Stimulated activated CD8-positive, alpha-beta memory T cell treated with anti-CD3 and anti-CD28 coated beads, Interleukin-15, amount 100 ng/mL, for 48 hours (primary cell): ENCODE data around the gene ZBTB3.
"Not testable (repeated sequence)": the region's sequence is repeated elsewhere in the genome, so short reads cannot be mapped to it uniquely, and the experiment has no call there.

Experiments
- DNase-seq, 2 donors: peaks; one replicate each; pipeline ENCODE4 v3.0.0-alpha.2; 2020; ENCODE audit warnings: low read depth in 2 of 2

ZBTB3 gene

GRCh38 chr11:62716206-62716605 lies 37.8 kb downstream of the ZBTB3 start:
- no peak for DNase-seq

- DNase-seq: no peak
These were observed 38.5 kb downstream of the ZBTB3 start for GRCh38 chr11:62715150-62716130.

GRCh38 chr11:62713343-62713742 lies 40.6 kb downstream of the ZBTB3 start:
- no peak for DNase-seq

- DNase-seq: no peak
These were observed 41.1 kb downstream of the ZBTB3 start for GRCh38 chr11:62712861-62713260.

- DNase-seq: no peak
These were observed 41.6 kb downstream of the ZBTB3 start for GRCh38 chr11:62712276-62712812.

- no peak for DNase-seq
These were observed 44.0 kb downstream of the ZBTB3 start for GRCh38 chr11:62710001-62710345.

- DNase-seq: peak; percentile 92 to 94
These were observed 44.5 kb downstream of the ZBTB3 start for GRCh38 chr11:62709247-62710000.

- no peak for DNase-seq
These were observed 45.2 kb downstream of the ZBTB3 start for GRCh38 chr11:62708793-62709192.

GRCh38 chr11:62708392-62708791 lies 45.6 kb downstream of the ZBTB3 start:
- DNase-seq: no peak

- DNase-seq: no peak
These were observed 46.6 kb downstream of the ZBTB3 start, which contains the start of the genes BSCL2 and GNG3 for GRCh38 chr11:62707277-62707861. Gene BSCL2, minus strand, starts transcription at chr11:62707424. Its CDS starts 229 bp downstream, at chr11:62707195. Gene GNG3, plus strand, starts transcription at chr11:62707676. Its CDS starts 620 bp downstream, at chr11:62708296.

- DNase-seq: no peak
These were observed 47.1 kb downstream of the ZBTB3 start for GRCh38 chr11:62706850-62707247.

GRCh38 chr11:62705880-62706849 lies 47.8 kb downstream of the ZBTB3 start:
- DNase-seq: peak; percentile 90 to 92

- no peak for DNase-seq
These were observed 48.5 kb downstream of the ZBTB3 start for GRCh38 chr11:62705413-62705812.

GRCh38 chr11:62703921-62704320 lies 50.0 kb downstream of the ZBTB3 start:
- DNase-seq: not testable (repeated sequence)

GRCh38 chr11:62702246-62702645 lies 51.7 kb downstream of the ZBTB3 start:
- no peak for DNase-seq
